DOHH2 (cell line): ENCODE data around the gene UBAP1L.
A peak's percentile ranks its signal among the peaks of the same experiment; 100 is the strongest.
"Not testable (repeated sequence)": the region's sequence is repeated elsewhere in the genome, so short reads cannot be mapped to it uniquely, and the experiment has no call there.

Experiments used
- H3F3A ChIP-seq: fragments of 200-600 bp; sonication (generic), shearing (Covaris generic); 2 replicates; pipeline ENCODE4 v1.6.0; 2016; ENCODE audit warnings: antibody characterized with exemption, mild to moderate bottlenecking; ENCODE audit not compliant: control insufficient read depth, insufficient read depth
- H3K27ac ChIP-seq: fragments of 200-600 bp; sonication (generic); 2 replicates; pipeline ENCODE4 v1.5.1; 2014; ENCODE audit warnings: low read depth, mild to moderate bottlenecking, low read length, moderate library complexity
- H3K27me3 ChIP-seq: fragments of 200-600 bp; sonication (generic); 2 replicates; pipeline ENCODE4 v1.6.1; 2014; ENCODE audit warnings: mild to moderate bottlenecking, low read length, mixed read lengths; ENCODE audit not compliant: control insufficient read depth
- H3K36me3 ChIP-seq: fragments of 200-600 bp; sonication (generic); 2 replicates; pipeline ENCODE4 v1.6.1; 2014; ENCODE audit warnings: mild to moderate bottlenecking, low read length, moderate library complexity, mixed read lengths; ENCODE audit not compliant: control insufficient read depth
- H3K4me1 ChIP-seq: fragments of 200-600 bp; sonication (generic); 2 replicates; pipeline ENCODE4 v1.6.1; 2014; ENCODE audit warnings: mild to moderate bottlenecking, low read length, mixed read lengths; ENCODE audit not compliant: control insufficient read depth
- H3K4me2 ChIP-seq: fragments of 200-600 bp; sonication (generic); 2 replicates; pipeline ENCODE4 v1.6.0; 2014; ENCODE audit warnings: mild to moderate bottlenecking, low read length, moderate library complexity
- H3K4me3 ChIP-seq: fragments of 200-600 bp; sonication (generic); 2 replicates; pipeline ENCODE4 v1.5.1; 2014; ENCODE audit warnings: mild to moderate bottlenecking, low read length, mixed read lengths
- H3K79me2 ChIP-seq: fragments of 200-600 bp; sonication (generic); 2 replicates; pipeline ENCODE4 v1.6.1; 2014; ENCODE audit warnings: mild to moderate bottlenecking, low read length, mixed read lengths; ENCODE audit not compliant: control insufficient read depth
- H3K9me2 ChIP-seq: fragments of 200-600 bp; sonication (generic); replicated peaks from 2 replicates; pipeline ENCODE4 v1.6.1; 2014; ENCODE audit warnings: mild to moderate bottlenecking, low read length, mixed read lengths; ENCODE audit not compliant: control insufficient read depth
- H3K9me3 ChIP-seq: fragments of 200-600 bp; sonication (generic); 2 replicates; pipeline ENCODE4 v1.6.1; 2014; ENCODE audit warnings: antibody characterized with exemption, low read length, mixed read lengths; ENCODE audit not compliant: control insufficient read depth, insufficient read depth
- H4K20me1 ChIP-seq: fragments of 200-600 bp; sonication (generic); 2 replicates; pipeline ENCODE4 v1.6.0; 2014; ENCODE audit warnings: low read depth, mild to moderate bottlenecking, antibody characterized with exemption, low read length, moderate library complexity; ENCODE audit not compliant: control insufficient read depth, insufficient read depth
- EZH2phosphoT487 ChIP-seq: fragments of 200-600 bp; sonication (generic); IDR thresholded peaks from 2 replicates; pipeline ENCODE4 v1.6.1; 2017; ENCODE audit warnings: borderline replicate concordance, mild to moderate bottlenecking, antibody characterized with exemption, low read length, moderate library complexity, mixed read lengths
- TF ChIP-seq, protein P1 (sequence below): fragments of 200-600 bp; sonication (generic); IDR thresholded peaks from one replicate; pipeline ENCODE4 v1.5.1; 2014; ENCODE audit warnings: antibody characterized with exemption, mild to moderate bottlenecking, low read depth, low read length; ENCODE audit not compliant: poor library complexity, severe bottlenecking

UBAP1L gene

DNA sequence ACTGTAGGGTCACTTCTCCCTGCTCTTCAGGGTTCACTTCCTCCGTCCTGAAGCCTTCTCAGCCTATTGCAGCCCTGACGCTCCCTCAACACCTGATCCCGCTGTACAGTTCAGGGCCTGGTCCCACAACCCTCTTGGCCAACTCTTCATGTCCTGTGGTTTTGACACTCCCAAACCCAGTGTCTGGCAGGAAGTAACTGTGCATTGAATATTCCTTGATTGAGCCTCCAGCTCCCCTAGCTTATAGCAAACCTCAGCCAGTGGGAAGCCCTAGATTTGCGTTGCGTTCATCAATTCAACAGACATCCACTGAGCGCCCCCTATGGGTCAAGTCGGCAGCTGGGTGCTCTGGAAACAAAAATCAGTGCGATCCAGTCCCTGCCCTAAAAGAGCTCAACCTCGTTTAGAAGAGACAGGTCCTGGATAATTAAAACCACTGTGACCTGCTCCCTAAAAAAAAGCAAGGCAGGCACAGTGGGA, 13.5 kb downstream of the UBAP1L start:
- no peaks in the 10 kb centered on the region for H4K20me1 ChIP-seq
- no peaks in the 10 kb centered on the region for H3K9me2 ChIP-seq
- H3K79me2 ChIP-seq: no peaks in the 10 kb centered on the region
- no peaks in the 10 kb centered on the region for H3K4me1 ChIP-seq
- no peaks in the 10 kb centered on the region for H3K9me3 ChIP-seq
- H3K27me3 ChIP-seq: no peaks in the 10 kb centered on the region
- H3K27ac ChIP-seq: no peak overlapping the region
- H3K4me2 ChIP-seq: no peak overlapping the region
- no peaks in the 10 kb centered on the region for H3F3A ChIP-seq
- no peak overlapping the region for H3K4me3 ChIP-seq
- TF ChIP-seq EZH2phosphoT487: no peak
- TF ChIP-seq, protein P1, sequence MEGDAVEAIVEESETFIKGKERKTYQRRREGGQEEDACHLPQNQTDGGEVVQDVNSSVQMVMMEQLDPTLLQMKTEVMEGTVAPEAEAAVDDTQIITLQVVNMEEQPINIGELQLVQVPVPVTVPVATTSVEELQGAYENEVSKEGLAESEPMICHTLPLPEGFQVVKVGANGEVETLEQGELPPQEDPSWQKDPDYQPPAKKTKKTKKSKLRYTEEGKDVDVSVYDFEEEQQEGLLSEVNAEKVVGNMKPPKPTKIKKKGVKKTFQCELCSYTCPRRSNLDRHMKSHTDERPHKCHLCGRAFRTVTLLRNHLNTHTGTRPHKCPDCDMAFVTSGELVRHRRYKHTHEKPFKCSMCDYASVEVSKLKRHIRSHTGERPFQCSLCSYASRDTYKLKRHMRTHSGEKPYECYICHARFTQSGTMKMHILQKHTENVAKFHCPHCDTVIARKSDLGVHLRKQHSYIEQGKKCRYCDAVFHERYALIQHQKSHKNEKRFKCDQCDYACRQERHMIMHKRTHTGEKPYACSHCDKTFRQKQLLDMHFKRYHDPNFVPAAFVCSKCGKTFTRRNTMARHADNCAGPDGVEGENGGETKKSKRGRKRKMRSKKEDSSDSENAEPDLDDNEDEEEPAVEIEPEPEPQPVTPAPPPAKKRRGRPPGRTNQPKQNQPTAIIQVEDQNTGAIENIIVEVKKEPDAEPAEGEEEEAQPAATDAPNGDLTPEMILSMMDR: peak; percentile 96
- H3K36me3 ChIP-seq: peaks cover 44% of the 10 kb centered on the region

DNA sequence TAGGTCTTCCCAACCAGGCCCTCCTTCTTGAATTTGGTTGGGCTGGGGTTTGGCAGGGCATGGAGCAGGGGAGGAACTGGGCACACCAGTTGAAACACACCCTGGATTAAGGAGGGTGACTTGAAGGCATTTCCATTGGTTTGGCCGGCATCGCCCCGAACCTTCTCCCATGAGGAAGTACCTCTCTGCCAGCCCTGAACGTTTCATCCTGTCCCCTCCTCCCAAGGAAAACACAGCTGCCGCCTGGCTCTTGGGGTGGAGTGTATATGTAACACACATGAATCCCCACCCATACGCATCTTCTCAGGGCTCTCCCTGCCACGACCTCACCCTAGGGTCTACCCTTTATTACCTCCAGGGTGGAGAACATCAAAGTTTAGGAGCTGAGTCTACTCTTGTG, 14.6 kb downstream of the UBAP1L start:
- Histone ChIP-seq H3K4me1 (no peaks in the 10 kb centered on the region), H3F3A (no peaks in the 10 kb centered on the region), H3K79me2 (no peaks in the 10 kb centered on the region), H3K27ac (no peak overlapping the region), H4K20me1 (no peaks in the 10 kb centered on the region), H3K9me2 (no peaks in the 10 kb centered on the region), H3K4me2 (no peak overlapping the region), H3K27me3 (no peaks in the 10 kb centered on the region), H3K9me3 (no peaks in the 10 kb centered on the region), H3K4me3 (no peak overlapping the region), H3K36me3 (peaks cover 41% of the 10 kb centered on the region)
- TF ChIP-seq, protein P1: no peak
- TF ChIP-seq EZH2phosphoT487: no peak

DNA sequence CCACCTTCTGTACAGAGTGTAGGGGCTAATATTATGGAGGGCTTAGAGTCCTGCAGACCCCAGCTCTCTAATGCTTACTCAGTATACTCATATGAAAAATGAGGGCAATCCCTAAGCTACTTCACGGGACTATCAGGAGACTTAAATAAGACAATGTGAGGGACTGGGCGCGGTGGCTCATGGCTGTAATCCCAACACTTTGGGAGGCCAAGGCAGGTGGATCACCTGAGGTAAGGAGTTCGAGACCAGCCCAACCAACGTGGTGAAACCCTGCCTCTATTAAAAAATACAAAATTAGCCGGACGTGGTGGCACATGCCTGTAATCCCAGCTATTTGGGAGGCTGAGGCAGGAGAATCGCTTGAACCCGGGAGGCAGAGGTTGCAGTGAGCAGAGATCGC, 15.2 kb downstream of the UBAP1L start:
- H3K4me1 ChIP-seq, H3F3A ChIP-seq, H3K4me3 ChIP-seq, H3K9me3 ChIP-seq, H3K4me2 ChIP-seq, H3K79me2 ChIP-seq, H3K27ac ChIP-seq, H3K9me2 ChIP-seq, H3K27me3 ChIP-seq, H4K20me1 ChIP-seq: not testable (repeated sequence)
- H3K36me3 ChIP-seq: peaks cover 41% of the 10 kb centered on the region

DNA sequence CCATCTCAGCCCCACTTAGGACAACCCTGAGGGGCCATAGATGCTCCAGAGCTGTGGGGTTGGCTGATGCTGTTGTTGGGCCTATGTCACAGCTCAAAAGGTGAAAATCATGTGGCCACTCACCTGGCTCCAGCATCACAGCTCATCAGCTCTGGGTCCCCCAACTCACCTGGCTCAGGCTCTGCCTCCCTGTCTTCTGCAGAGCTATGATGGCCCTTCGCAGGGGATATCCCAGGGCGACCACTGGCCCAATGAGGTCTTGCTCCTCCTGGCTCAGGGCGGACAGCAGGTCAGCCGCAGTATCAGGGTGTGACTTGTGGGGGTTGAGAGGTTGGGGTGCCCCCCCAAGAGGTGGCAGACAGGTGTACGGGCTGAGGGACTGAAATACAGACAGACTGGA, 15.7 kb downstream of the UBAP1L start:
- Histone ChIP-seq H3K4me1 (no peaks in the 10 kb centered on the region), H3K36me3 (peaks cover 41% of the 10 kb centered on the region), H3K4me2 (no peak overlapping the region)

More for the DNA sequence above, 15.7 kb downstream of the UBAP1L start:
- no peaks in the 10 kb centered on the region for H3K9me2 ChIP-seq
- H3K79me2 ChIP-seq: no peaks in the 10 kb centered on the region
- no peaks in the 10 kb centered on the region for H3K27me3 ChIP-seq
- H4K20me1 ChIP-seq: no peaks in the 10 kb centered on the region
- H3K27ac ChIP-seq: no peak overlapping the region
- TF ChIP-seq, protein P1: no peak
- no peak for TF ChIP-seq EZH2phosphoT487
- H3K4me3 ChIP-seq: no peak overlapping the region
- H3F3A ChIP-seq: no peaks in the 10 kb centered on the region
- no peaks in the 10 kb centered on the region for H3K9me3 ChIP-seq
